Transverse colon (tissue), 4 donors: ENCODE data around the gene CYTIP. TPM values are rescaled to one million over a fixed set of nuclear protein-coding genes. Genes with fewer than 3 reads are reported as not detected.

Experiments used
- DNase-seq: peaks from one replicate; pipeline ENCODE4 v3.0.0-alpha.2; 2019
- H3K27ac ChIP-seq, 4 donors: fragments of 200-600 bp; sonication (generic); 2 replicates each; pipeline ENCODE4 v1.5.1; 2016 to 2018; ENCODE audit warnings: inconsistent platforms in 4 of 4
- H3K27me3 ChIP-seq: fragments of 200-600 bp; sonication (generic); 2 replicates; pipeline ENCODE4 v1.5.1; 2017; ENCODE audit warnings: inconsistent platforms
- H3K36me3 ChIP-seq, 4 donors: fragments of 200-600 bp; sonication (generic); 2 replicates each; pipeline ENCODE4 v1.5.1; 2017 to 2019; ENCODE audit warnings: inconsistent platforms in 4 of 4
- H3K4me1 ChIP-seq, 4 donors: fragments of 200-600 bp; sonication (generic); 2 replicates each; pipeline ENCODE4 v1.5.1; 2017 to 2020; ENCODE audit warnings: inconsistent platforms in 4 of 4
- H3K4me3 ChIP-seq, 4 donors: fragments of 200-600 bp; sonication (generic); 1 replicate in 1 of 4; 2 replicates in 3 of 4; pipeline versions ENCODE4 v1.5.1 to v1.6.1; 2017 to 2019; ENCODE audit warnings: inconsistent platforms in 4 of 4
- H3K9me3 ChIP-seq, 2 donors: fragments of 200-600 bp; sonication (generic); 2 replicates each; pipeline ENCODE4 v1.5.1; 2017 to 2019; ENCODE audit warnings: inconsistent platforms in 2 of 2
- EP300 ChIP-seq: sonication (generic); formaldehyde crosslinking; IDR thresholded peaks from one replicate; pipeline ENCODE4 v1.6.1; 2017; ENCODE audit warnings: antibody characterized with exemption, low read depth
- POLR2A ChIP-seq: fragments of 450-650 bp; IDR thresholded peaks from one replicate; pipeline ENCODE4 v1.6.1; 2016; ENCODE audit warnings: antibody characterized with exemption, mild to moderate bottlenecking, moderate library complexity
- POLR2AphosphoS5 ChIP-seq, 3 donors: sonication (generic); formaldehyde crosslinking; IDR thresholded peaks; one replicate each; pipeline ENCODE4 v1.6.1; 2016; ENCODE audit warnings: antibody characterized with exemption in 3 of 3
- WGBS, 2 donors: methylation state at CpG; one replicate each; pipeline ENCODE4 v1.1.5; 2018; ENCODE audit warnings: low coverage in 1 of 2; 5-methylcytosine and 5-hydroxymethylcytosine counted together
- in situ Hi-C, 4 donors: fragments of 200-750 bp; cut with MboI; loops; one replicate each; pipeline versions ENCODE4 v1.15.0 to v1.15.1; 2017; ENCODE audit warnings: low sequenced_read_pairs in 3 of 4, low pct_ligation_motif_present in 1 of 4, low pct_unique_long_range_greater_than_20kb in 1 of 4
- intact Hi-C: fragments of 100-400 bp; cut with DNase I; formaldehyde crosslinking; loops from one replicate; pipeline ENCODE4 v1.15.1; 2023; ENCODE audit warnings: low total_unique reads
- total RNA-seq, 4 donors: library from RNA; depleted of rRNA; stranded (reverse); fragments of >200 nt; gene quantifications; one replicate each; pipeline ENCODE4 v1.1.0, GENCODE V29; 2016
- TF ChIP-seq, protein P1 (sequence below), 5 experiments: fragments of 200-600 bp in 3 of 5; fragments of 450-650 bp in 2 of 5; sonication (generic) in 3 of 5; IDR thresholded peaks; 1 replicate in 2 of 5; 2 replicates in 3 of 5; pipeline ENCODE4 v1.5.1; 2016 to 2017; ENCODE audit warnings: antibody characterized with exemption in 5 of 5, inconsistent platforms in 3 of 5, mild to moderate bottlenecking in 2 of 5, moderate library complexity in 1 of 5

CYTIP gene
- total RNA-seq, 4 donors from 2014 or later: 4.6 to 25.1 (median 5.8) TPM

GRCh38 chr2:157442636-157443035, 1.3 kb downstream of the CYTIP start:
- no peaks in the 10 kb centered on the region for H3K36me3 ChIP-seq
- peaks cover 0 to 22% (median 11%) of the 10 kb centered on the region in 4 donors for H3K4me1 ChIP-seq
- in situ Hi-C loops: no loop called here
- DNase-seq: no peak
- no peaks in the 10 kb centered on the region for H3K9me3 ChIP-seq
- intact Hi-C loops: no loop called here
- no peak for TF ChIP-seq POLR2AphosphoS5 (IDR thresholded peaks at IDR 0.05)
- TF ChIP-seq, protein P1, sequence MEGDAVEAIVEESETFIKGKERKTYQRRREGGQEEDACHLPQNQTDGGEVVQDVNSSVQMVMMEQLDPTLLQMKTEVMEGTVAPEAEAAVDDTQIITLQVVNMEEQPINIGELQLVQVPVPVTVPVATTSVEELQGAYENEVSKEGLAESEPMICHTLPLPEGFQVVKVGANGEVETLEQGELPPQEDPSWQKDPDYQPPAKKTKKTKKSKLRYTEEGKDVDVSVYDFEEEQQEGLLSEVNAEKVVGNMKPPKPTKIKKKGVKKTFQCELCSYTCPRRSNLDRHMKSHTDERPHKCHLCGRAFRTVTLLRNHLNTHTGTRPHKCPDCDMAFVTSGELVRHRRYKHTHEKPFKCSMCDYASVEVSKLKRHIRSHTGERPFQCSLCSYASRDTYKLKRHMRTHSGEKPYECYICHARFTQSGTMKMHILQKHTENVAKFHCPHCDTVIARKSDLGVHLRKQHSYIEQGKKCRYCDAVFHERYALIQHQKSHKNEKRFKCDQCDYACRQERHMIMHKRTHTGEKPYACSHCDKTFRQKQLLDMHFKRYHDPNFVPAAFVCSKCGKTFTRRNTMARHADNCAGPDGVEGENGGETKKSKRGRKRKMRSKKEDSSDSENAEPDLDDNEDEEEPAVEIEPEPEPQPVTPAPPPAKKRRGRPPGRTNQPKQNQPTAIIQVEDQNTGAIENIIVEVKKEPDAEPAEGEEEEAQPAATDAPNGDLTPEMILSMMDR (IDR thresholded peaks at IDR 0.05): no peak
- no peak for TF ChIP-seq POLR2A
- TF ChIP-seq EP300: no peak
- H3K4me3 ChIP-seq: peak overlapping the region in 3 of 4 donors; percentile 6 to 37 (median 28)
- H3K27me3 ChIP-seq: no peaks in the 10 kb centered on the region
- peak overlapping the region; percentile 68 to 78 (median 74) for H3K27ac ChIP-seq
- WGBS, 2 donors: 57 to 72% methylated on average over 5 of the region's 5 CpGs

- TF ChIP-seq, protein P1 (IDR thresholded peaks at IDR 0.05): no peak
- no peak for TF ChIP-seq EP300
- TF ChIP-seq POLR2A: no peak
- no peak for TF ChIP-seq POLR2AphosphoS5 (IDR thresholded peaks at IDR 0.05)
- no peaks in the 10 kb centered on the region for H3K9me3 ChIP-seq
- intact Hi-C loops (no loop called here), in situ Hi-C loops (no loop called here)
- H3K27ac ChIP-seq: peak overlapping the region; percentile 68 to 78 (median 74)
- no peaks in the 10 kb centered on the region for H3K27me3 ChIP-seq
- DNase-seq: no peak
- WGBS, 2 donors: 52 to 72% methylated on average over 2 of the region's 2 CpGs
- H3K36me3 ChIP-seq: no peaks in the 10 kb centered on the region
- peaks cover 0 to 22% (median 11%) of the 10 kb centered on the region in 4 donors for H3K4me1 ChIP-seq
- peak overlapping the region in 3 of 4 donors; percentile 6 to 37 (median 28) for H3K4me3 ChIP-seq
These were observed 1.7 kb downstream of the CYTIP start for GRCh38 chr2:157442191-157442590.

DNA sequence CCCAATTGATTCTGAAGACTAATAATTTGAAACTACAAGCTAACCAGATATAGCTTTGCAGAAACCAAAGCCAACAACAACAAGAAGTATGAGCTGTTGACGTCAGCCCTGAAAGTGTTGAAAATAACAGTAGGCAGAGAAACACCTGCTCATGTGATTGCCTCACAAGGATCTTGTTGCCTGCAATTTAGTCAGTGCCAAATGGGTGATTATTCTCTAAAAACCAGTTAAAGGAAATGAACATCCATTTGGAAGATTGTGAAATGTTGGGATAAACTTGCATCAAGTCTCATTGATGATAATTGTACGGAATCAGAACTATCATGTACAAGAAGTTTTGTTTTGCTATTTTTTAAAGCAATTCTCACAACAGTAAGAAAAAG, 2.8 kb downstream of the CYTIP start:
- Histone ChIP-seq H3K27ac (peak overlapping the region; percentile 68 to 78 (median 74)), H3K36me3 (no peaks in the 10 kb centered on the region), H3K9me3 (no peaks in the 10 kb centered on the region), H3K27me3 (no peaks in the 10 kb centered on the region), H3K4me1 (peaks cover 0 to 22% (median 11%) of the 10 kb centered on the region in 4 donors), H3K4me3 (peak overlapping the region in 3 of 4 donors; percentile 6 to 38 (median 28))
- peak; percentile 32 for DNase-seq
- in situ Hi-C loops: no loop called here
- WGBS, 2 donors: 21 to 22% methylated on average over 2 of the region's 2 CpGs
- TF ChIP-seq, protein P1 (IDR thresholded peaks at IDR 0.05): no peak
- no peak for TF ChIP-seq POLR2A
- no peak for TF ChIP-seq EP300
- peak in 2 of 3 donors; percentile 64 to 69 for TF ChIP-seq POLR2AphosphoS5 (IDR thresholded peaks at IDR 0.05)
- intact Hi-C loops: no loop called here

GRCh38 chr2:157440404-157441071, 3.4 kb downstream of the CYTIP start:
- intact Hi-C loops: no loop called here
- Histone ChIP-seq H3K36me3 (no peaks in the 10 kb centered on the region), H3K9me3 (no peaks in the 10 kb centered on the region), H3K4me3 (peak overlapping the region in 3 of 4 donors; percentile 1 to 38 (median 11)), H3K27ac (peak overlapping the region; percentile 68 to 78 (median 74)), H3K27me3 (no peaks in the 10 kb centered on the region), H3K4me1 (peaks cover 0 to 25% (median 11%) of the 10 kb centered on the region in 4 donors)
- 28 to 41% methylated on average over 2 to 5 of the region's 5 CpGs for WGBS, 2 donors
- in situ Hi-C loops: no loop called here
- peak; percentile 37 for DNase-seq
- TF ChIP-seq, protein P1 (IDR thresholded peaks at IDR 0.05): no peak
